H9 (cell line): ENCODE measurements around the gene SSNA1. TPM values are rescaled to one million over a fixed set of nuclear protein-coding genes. Genes with fewer than 3 reads are reported as not detected.

Experiments used
- DNase-seq: peaks from one replicate; pipeline ENCODE4 v3.0.0-alpha.2; 2017
- H2AFZ ChIP-seq: one replicate; pipeline ENCODE4 v1.6.1; 2013; ENCODE audit warnings: mild to moderate bottlenecking, low read length, control low read depth, moderate library complexity
- H2AK5ac ChIP-seq: 2 replicates; pipeline ENCODE4 v1.6.1; 2013; ENCODE audit warnings: low read length, control low read depth, mixed read lengths; ENCODE audit not compliant: insufficient read length
- H2BK120ac ChIP-seq: one replicate; pipeline ENCODE4 v1.6.1; 2013; ENCODE audit warnings: low read depth, mild to moderate bottlenecking, low read length, control low read depth, inconsistent platforms; ENCODE audit not compliant: poor library complexity, severe bottlenecking
- H2BK12ac ChIP-seq: 2 replicates; pipeline ENCODE4 v1.6.1; 2013; ENCODE audit warnings: low read length, control low read depth, mixed read lengths, low read depth; ENCODE audit not compliant: insufficient read length
- H2BK15ac ChIP-seq: 2 replicates; pipeline ENCODE4 v1.6.1; 2013; ENCODE audit warnings: low read depth, low read length, control low read depth
- H2BK20ac ChIP-seq: one replicate; pipeline ENCODE4 v1.6.1; 2013; ENCODE audit warnings: low read depth, mild to moderate bottlenecking, low read length, control low read depth, inconsistent platforms; ENCODE audit not compliant: poor library complexity, severe bottlenecking
- H2BK5ac ChIP-seq: 2 replicates; pipeline ENCODE4 v1.6.1; 2013; ENCODE audit warnings: low read length, control low read depth, mixed read lengths; ENCODE audit not compliant: insufficient read length
- H3K14ac ChIP-seq: 2 replicates; pipeline ENCODE4 v1.6.1; 2013; ENCODE audit warnings: low read length, control low read depth; ENCODE audit not compliant: insufficient read depth
- H3K18ac ChIP-seq: 2 replicates; pipeline ENCODE4 v1.6.1; 2013; ENCODE audit warnings: low read depth, mild to moderate bottlenecking, mixed read lengths, low read length, control low read depth; ENCODE audit not compliant: insufficient read length
- H3K23ac ChIP-seq: 2 replicates; pipeline ENCODE4 v1.6.1; 2013; ENCODE audit warnings: low read length, control low read depth, mixed read lengths, low read depth; ENCODE audit not compliant: insufficient read length
- H3K23me2 ChIP-seq: 2 replicates; pipeline ENCODE4 v1.6.1; 2013; ENCODE audit warnings: low read depth, mild to moderate bottlenecking, mixed read lengths, low read length, control low read depth; ENCODE audit not compliant: insufficient read length, poor library complexity, severe bottlenecking
- H3K27ac ChIP-seq: 2 replicates; pipeline ENCODE4 v1.5.1; 2013; ENCODE audit warnings: low read length, control low read depth, mixed read lengths, low read depth; ENCODE audit not compliant: insufficient read length
- H3K27me3 ChIP-seq: 2 replicates; pipeline ENCODE4 v1.6.1; 2013; ENCODE audit warnings: low read length, control low read depth, inconsistent platforms; ENCODE audit not compliant: insufficient read depth
- H3K4ac ChIP-seq: 2 replicates; pipeline ENCODE4 v1.6.1; 2013; ENCODE audit warnings: low read depth, mild to moderate bottlenecking, control low read depth, inconsistent platforms, low read length, moderate library complexity
- H3K4me1 ChIP-seq: 2 replicates; pipeline ENCODE4 v1.6.1; 2013; ENCODE audit warnings: low read length, control low read depth, inconsistent platforms; ENCODE audit not compliant: insufficient read depth
- H3K4me2 ChIP-seq: 2 replicates; pipeline ENCODE4 v1.6.1; 2013; ENCODE audit warnings: low read length, control low read depth, mixed read lengths; ENCODE audit not compliant: insufficient read length, insufficient read depth
- H3K56ac ChIP-seq: 2 replicates; pipeline ENCODE4 v1.6.1; 2013; ENCODE audit warnings: low read depth, mild to moderate bottlenecking, mixed read lengths, low read length, control low read depth; ENCODE audit not compliant: insufficient read length
- H3K79me1 ChIP-seq: 2 replicates; pipeline ENCODE4 v1.6.1; 2013; ENCODE audit warnings: low read depth, mild to moderate bottlenecking, moderate library complexity, low read length, control low read depth, inconsistent platforms; ENCODE audit not compliant: insufficient read depth, poor library complexity, severe bottlenecking
- H3K79me2 ChIP-seq: 2 replicates; pipeline ENCODE4 v1.6.1; 2013; ENCODE audit warnings: low read length, control low read depth, inconsistent platforms; ENCODE audit not compliant: insufficient read depth
- H3K9ac ChIP-seq: 2 replicates; pipeline ENCODE4 v1.6.1; 2013; ENCODE audit warnings: low read length, control low read depth, mixed read lengths; ENCODE audit not compliant: insufficient read length; ENCODE audit errors: extremely low read depth
- H3K9me3 ChIP-seq: one replicate; pipeline ENCODE4 v1.6.1; 2013; ENCODE audit warnings: low read depth, low read length, inconsistent platforms; ENCODE audit not compliant: control insufficient read depth
- H3T11ph ChIP-seq: one replicate; pipeline ENCODE4 v1.6.1; 2013; ENCODE audit warnings: mild to moderate bottlenecking, low read length, control low read depth, inconsistent platforms
- H4K20me1 ChIP-seq: one replicate; pipeline ENCODE4 v1.6.1; 2013; ENCODE audit not compliant: control insufficient read depth, insufficient read length, insufficient read depth
- H4K5ac ChIP-seq: 2 replicates; pipeline ENCODE4 v1.6.1; 2013; ENCODE audit warnings: low read depth, mild to moderate bottlenecking, mixed read lengths, low read length, control low read depth; ENCODE audit not compliant: insufficient read length
- H4K8ac ChIP-seq: replicated peaks from 2 replicates; pipeline ENCODE4 v1.6.1; 2013; ENCODE audit warnings: low read length, control low read depth, mixed read lengths, low read depth; ENCODE audit not compliant: insufficient read length
- H4K91ac ChIP-seq: 2 replicates; pipeline ENCODE4 v1.6.1; 2013; ENCODE audit warnings: low read depth, mild to moderate bottlenecking, moderate library complexity, mixed read lengths, low read length, control low read depth; ENCODE audit not compliant: insufficient read length
- H3K27ac Mint-ChIP-seq, 3 experiments: 2 replicates in 2 of 3; 3 replicates in 1 of 3; pipeline ENCODE4 v1.8.0; 2020 to 2021; ENCODE audit warnings: mixed read lengths in 3 of 3, mild to moderate bottlenecking in 1 of 3, moderate library complexity in 1 of 3
- H3K27me3 Mint-ChIP-seq: 2 replicates; pipeline ENCODE4 v1.8.0; 2021; ENCODE audit warnings: low read depth, mild to moderate bottlenecking, moderate library complexity, mixed read lengths
- H3K36me3 Mint-ChIP-seq, 3 experiments: 2 replicates in 2 of 3; 3 replicates in 1 of 3; pipeline ENCODE4 v1.8.0; 2020 to 2021; ENCODE audit warnings: low read depth in 3 of 3, mixed read lengths in 3 of 3; ENCODE audit not compliant: insufficient read depth in 1 of 3
- H3K4me1 Mint-ChIP-seq, 2 experiments: 2 replicates each; pipeline ENCODE4 v1.8.0; 2020; ENCODE audit warnings: mixed read lengths in 2 of 2
- H3K4me3 Mint-ChIP-seq, 2 experiments: 2 replicates in 1 of 2; 3 replicates in 1 of 2; pipeline ENCODE4 v1.8.0; 2020 to 2021; ENCODE audit warnings: mild to moderate bottlenecking in 2 of 2, mixed read lengths in 2 of 2, moderate library complexity in 1 of 2
- H3K9me3 Mint-ChIP-seq, 2 experiments: 2 replicates in 1 of 2; 3 replicates in 1 of 2; pipeline ENCODE4 v1.8.0; 2020; ENCODE audit warnings: mild to moderate bottlenecking in 2 of 2, mixed read lengths in 2 of 2, moderate library complexity in 1 of 2
- WGBS: extraction: QIAGEN DNeasy Blood & Tissue Kit; methylation state at CpG from one replicate; pipeline ENCODE4 v1.1.7; 2013; ENCODE audit warnings: missing lambda C conversion rate, low lambda C conversion rate, mixed read lengths; ENCODE audit not compliant: insufficient read length; ENCODE audit errors: extremely low coverage; 5-methylcytosine and 5-hydroxymethylcytosine counted together
- total RNA-seq: library from RNA; stranded (reverse); gene quantifications from 2 replicates; pipeline ENCODE4 v1.2.1, GENCODE V29; 2021
- TF ChIP-seq, protein P1 (sequence below): fragments of 200-600 bp; sonication (generic); conservative IDR thresholded peaks from 3 replicates; pipeline ENCODE4 v1.8.0; 2021; ENCODE audit warnings: antibody characterized with exemption, mild to moderate bottlenecking

Gene SSNA1
- total RNA-seq, 1 experiment from 2014 or later, result 69.2 TPM

DNA sequence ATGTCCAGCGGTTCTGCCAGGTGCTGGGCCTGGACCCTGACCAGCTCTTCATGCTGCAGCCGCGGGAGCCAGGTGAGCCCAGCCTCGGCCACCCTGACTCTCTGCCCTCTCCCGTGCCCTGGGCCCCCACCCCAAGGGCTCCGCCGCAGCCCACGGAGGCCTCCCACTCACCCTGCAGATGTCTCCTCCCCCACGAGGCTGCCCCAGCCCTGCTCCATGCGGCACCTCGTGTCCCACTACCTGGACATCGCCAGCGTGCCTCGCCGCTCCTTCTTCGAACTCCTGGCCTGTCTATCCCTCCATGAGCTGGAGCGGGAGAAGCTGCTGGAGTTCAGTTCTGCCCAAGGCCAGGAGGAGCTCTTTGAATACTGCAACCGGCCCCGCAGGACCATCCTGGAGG is 26.1 kb downstream of the SSNA1 start:
- no peaks in the 10 kb centered on the region for H3K9me3 ChIP-seq
- peaks cover 4 to 5% of the 10 kb centered on the region in 2 experiments for H3K4me1 Mint-ChIP-seq
- H3K79me1 ChIP-seq, result no peaks in the 10 kb centered on the region
- H3K36me3 Mint-ChIP-seq, result peaks cover 5 to 29% (median 17%) of the 10 kb centered on the region in 3 experiments; a peak in 5 of 7 replicates
- no peak overlapping the region for H3K56ac ChIP-seq
- no peak overlapping the region for H3T11ph ChIP-seq
- no peak overlapping the region for H2BK5ac ChIP-seq
- no peaks in the 10 kb centered on the region for H3K27me3 ChIP-seq
- H3K79me2 ChIP-seq, result no peaks in the 10 kb centered on the region
- no peak overlapping the region for H3K27ac Mint-ChIP-seq
- H2AFZ ChIP-seq, result no peak overlapping the region
- H3K9ac ChIP-seq, result no peak overlapping the region
- H3K4me1 ChIP-seq, result no peaks in the 10 kb centered on the region; the same call in 1 of the 2 replicates
- no peak overlapping the region for H3K14ac ChIP-seq
- no peak for DNase-seq
- H3K18ac ChIP-seq, result no peak overlapping the region
- H4K91ac ChIP-seq, result no peak overlapping the region
- no peaks in the 10 kb centered on the region for H4K20me1 ChIP-seq
- WGBS, result no CpG with 5 or more reads among the region's 19 CpGs
- H2BK15ac ChIP-seq, result no peak overlapping the region
- H3K9me3 Mint-ChIP-seq, result no peaks in the 10 kb centered on the region
- no peak overlapping the region for H3K4me2 ChIP-seq
- H2BK12ac ChIP-seq, result no peak overlapping the region
- TF ChIP-seq, protein P1, sequence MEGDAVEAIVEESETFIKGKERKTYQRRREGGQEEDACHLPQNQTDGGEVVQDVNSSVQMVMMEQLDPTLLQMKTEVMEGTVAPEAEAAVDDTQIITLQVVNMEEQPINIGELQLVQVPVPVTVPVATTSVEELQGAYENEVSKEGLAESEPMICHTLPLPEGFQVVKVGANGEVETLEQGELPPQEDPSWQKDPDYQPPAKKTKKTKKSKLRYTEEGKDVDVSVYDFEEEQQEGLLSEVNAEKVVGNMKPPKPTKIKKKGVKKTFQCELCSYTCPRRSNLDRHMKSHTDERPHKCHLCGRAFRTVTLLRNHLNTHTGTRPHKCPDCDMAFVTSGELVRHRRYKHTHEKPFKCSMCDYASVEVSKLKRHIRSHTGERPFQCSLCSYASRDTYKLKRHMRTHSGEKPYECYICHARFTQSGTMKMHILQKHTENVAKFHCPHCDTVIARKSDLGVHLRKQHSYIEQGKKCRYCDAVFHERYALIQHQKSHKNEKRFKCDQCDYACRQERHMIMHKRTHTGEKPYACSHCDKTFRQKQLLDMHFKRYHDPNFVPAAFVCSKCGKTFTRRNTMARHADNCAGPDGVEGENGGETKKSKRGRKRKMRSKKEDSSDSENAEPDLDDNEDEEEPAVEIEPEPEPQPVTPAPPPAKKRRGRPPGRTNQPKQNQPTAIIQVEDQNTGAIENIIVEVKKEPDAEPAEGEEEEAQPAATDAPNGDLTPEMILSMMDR, result no peak
- H2AK5ac ChIP-seq, result no peak overlapping the region
- no peak overlapping the region for H3K4ac ChIP-seq
- no peaks in the 10 kb centered on the region for H3K27me3 Mint-ChIP-seq
- H2BK120ac ChIP-seq, result no peak overlapping the region
- no peak overlapping the region for H3K27ac ChIP-seq
- no peak overlapping the region for H3K23ac ChIP-seq
- H4K8ac ChIP-seq, result no peak overlapping the region
- H3K23me2 ChIP-seq, result no peaks in the 10 kb centered on the region
- no peak overlapping the region for H2BK20ac ChIP-seq
- H3K4me3 Mint-ChIP-seq, result no peak overlapping the region
- no peak overlapping the region for H4K5ac ChIP-seq
